ENCODE results near the gene CAND2.

DNA sequence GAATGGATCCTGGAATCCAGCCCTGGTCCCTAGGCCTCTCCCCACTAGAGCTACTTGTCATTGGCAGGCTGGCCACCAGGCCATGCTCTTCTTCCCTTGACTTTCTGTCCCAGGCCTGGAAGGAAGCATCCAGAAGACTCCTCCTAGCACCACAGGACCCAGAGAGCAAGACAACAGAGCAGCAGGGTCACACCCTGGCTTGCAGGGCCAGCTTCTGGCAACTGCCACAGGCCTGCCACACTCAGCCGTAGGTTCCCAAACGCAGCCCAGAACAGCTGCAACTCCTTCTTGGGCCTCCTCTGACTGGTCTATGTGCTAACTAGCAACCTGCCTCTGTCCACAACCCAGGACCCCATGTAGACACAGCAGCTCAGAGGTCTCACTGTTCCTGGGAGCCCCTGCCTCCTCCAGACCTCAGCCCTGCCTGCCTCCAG lies 81.7 kb downstream of the CAND2 start:
- TF ChIP-seq, protein P1, sequence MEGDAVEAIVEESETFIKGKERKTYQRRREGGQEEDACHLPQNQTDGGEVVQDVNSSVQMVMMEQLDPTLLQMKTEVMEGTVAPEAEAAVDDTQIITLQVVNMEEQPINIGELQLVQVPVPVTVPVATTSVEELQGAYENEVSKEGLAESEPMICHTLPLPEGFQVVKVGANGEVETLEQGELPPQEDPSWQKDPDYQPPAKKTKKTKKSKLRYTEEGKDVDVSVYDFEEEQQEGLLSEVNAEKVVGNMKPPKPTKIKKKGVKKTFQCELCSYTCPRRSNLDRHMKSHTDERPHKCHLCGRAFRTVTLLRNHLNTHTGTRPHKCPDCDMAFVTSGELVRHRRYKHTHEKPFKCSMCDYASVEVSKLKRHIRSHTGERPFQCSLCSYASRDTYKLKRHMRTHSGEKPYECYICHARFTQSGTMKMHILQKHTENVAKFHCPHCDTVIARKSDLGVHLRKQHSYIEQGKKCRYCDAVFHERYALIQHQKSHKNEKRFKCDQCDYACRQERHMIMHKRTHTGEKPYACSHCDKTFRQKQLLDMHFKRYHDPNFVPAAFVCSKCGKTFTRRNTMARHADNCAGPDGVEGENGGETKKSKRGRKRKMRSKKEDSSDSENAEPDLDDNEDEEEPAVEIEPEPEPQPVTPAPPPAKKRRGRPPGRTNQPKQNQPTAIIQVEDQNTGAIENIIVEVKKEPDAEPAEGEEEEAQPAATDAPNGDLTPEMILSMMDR (IDR thresholded peaks at IDR 0.05): no peak
- TF ChIP-seq ZFX (IDR thresholded peaks at IDR 0.05; ENCODE audit: borderline replicate concordance): no peak
